Measurements from ENCODE around the gene FRMD1.

Gene FRMD1

GRCh38 chr6:168075787-168076202 is 3.2 kb downstream of the FRMD1 start:
- no peak for DNase-seq

GRCh38 chr6:168075216-168075615 is 3.8 kb downstream of the FRMD1 start:
- DNase-seq, result no peak

- no peak for DNase-seq
Observed at GRCh38 chr6:168073937-168074730, 4.9 kb downstream of the FRMD1 start.

- no peak for DNase-seq
Observed at GRCh38 chr6:168072730-168073129, 6.3 kb downstream of the FRMD1 start.

GRCh38 chr6:168072261-168072660 is 6.8 kb downstream of the FRMD1 start:
- no peak for DNase-seq

GRCh38 chr6:168071620-168072019 is 7.4 kb downstream of the FRMD1 start:
- DNase-seq, result no peak

- DNase-seq, result no peak
Observed at GRCh38 chr6:168070804-168071203, 8.2 kb downstream of the FRMD1 start.

GRCh38 chr6:168067081-168067759 is 11.8 kb downstream of the FRMD1 start:
- DNase-seq, result no peak

GRCh38 chr6:168064226-168064807 is 14.7 kb downstream of the FRMD1 start:
- no peak for DNase-seq

- DNase-seq, result no peak
Observed at GRCh38 chr6:168063431-168063830, 15.6 kb downstream of the FRMD1 start.

- DNase-seq, result no peak
Observed at GRCh38 chr6:168062346-168063289, 16.4 kb downstream of the FRMD1 start.

GRCh38 chr6:168061269-168062210 is 17.5 kb downstream of the FRMD1 start:
- peak; percentile 77 for DNase-seq

GRCh38 chr6:168060521-168060931 is 18.5 kb downstream of the FRMD1 start:
- DNase-seq, result peak; percentile 68

- no peak for DNase-seq
Observed at GRCh38 chr6:168058691-168059551, 20.1 kb downstream of the FRMD1 start.

GRCh38 chr6:168057836-168058235 is 21.2 kb downstream of the FRMD1 start:
- no peak for DNase-seq

- DNase-seq, result no peak
Observed at GRCh38 chr6:168056892-168057527, 22.0 kb downstream of the FRMD1 start.

- DNase-seq, result no peak
Observed at GRCh38 chr6:168055696-168056489, 23.1 kb downstream of the FRMD1 start.

- DNase-seq, result no peak
Observed at GRCh38 chr6:168054765-168055560, 24.0 kb downstream of the FRMD1 start.

All from COR-L47 (cell line).